Amygdala (tissue), 56 donors: Measurements from ENCODE around the gene GANC.
A peak's percentile ranks its signal among the peaks of the same experiment; 100 is the strongest.
"Not testable (repeated sequence)": the region's sequence is repeated elsewhere in the genome, so short reads cannot be mapped to it uniquely, and the experiment has no call there.

Experiments
- DNase-seq, 56 donors: peaks; one replicate each; lab custom pipeline; 2025; lab: John Stamatoyannopoulos, UW

The GANC gene

GRCh38 chr15:42279234-42279723 is 6.3 kb downstream of the GANC start:
- no peak for DNase-seq

GRCh38 chr15:42282344-42282743 is 9.3 kb downstream of the GANC start:
- no peak for DNase-seq

GRCh38 chr15:42282926-42283325 is 9.9 kb downstream of the GANC start:
- no peak for DNase-seq

GRCh38 chr15:42283671-42284070 is 10.7 kb downstream of the GANC start:
- DNase-seq, result no peak

- no peak for DNase-seq
Measured at GRCh38 chr15:42284551-42284950, 11.6 kb downstream of the GANC start.

GRCh38 chr15:42285034-42285433 is 12.0 kb downstream of the GANC start:
- no peak for DNase-seq

- no peak for DNase-seq
Measured at GRCh38 chr15:42286445-42287029, 13.5 kb downstream of the GANC start.

- no peak for DNase-seq
Measured at GRCh38 chr15:42287931-42288330, 14.9 kb downstream of the GANC start.

- no peak for DNase-seq
Measured at GRCh38 chr15:42289166-42289565, 16.2 kb downstream of the GANC start.

- DNase-seq, result not testable (repeated sequence)
Measured at GRCh38 chr15:42301004-42301403, 28.0 kb downstream of the GANC start.

GRCh38 chr15:42306681-42307080 is 33.7 kb downstream of the GANC start:
- no peak for DNase-seq

GRCh38 chr15:42313463-42313862 is 40.5 kb downstream of the GANC start:
- DNase-seq, result peak in 1 of 56 donors; percentile 0

- no peak for DNase-seq
Measured at GRCh38 chr15:42314818-42315217, 41.8 kb downstream of the GANC start.

GRCh38 chr15:42315521-42315920 is 42.5 kb downstream of the GANC start:
- no peak for DNase-seq

- not testable (repeated sequence) for DNase-seq
Measured at GRCh38 chr15:42316282-42316805, 43.3 kb downstream of the GANC start.

GRCh38 chr15:42319206-42319605 is 46.2 kb downstream of the GANC start:
- DNase-seq, result no peak

- no peak for DNase-seq
Measured at GRCh38 chr15:42324308-42324707, 51.3 kb downstream of the GANC start.

- DNase-seq, result no peak
Measured at GRCh38 chr15:42329161-42329560, 56.2 kb downstream of the GANC start.

GRCh38 chr15:42329992-42330391 is 57.0 kb downstream of the GANC start:
- DNase-seq, result no peak

GRCh38 chr15:42331235-42331634 is 58.2 kb downstream of the GANC start:
- no peak for DNase-seq

- no peak for DNase-seq
Measured at GRCh38 chr15:42332331-42332730, 59.3 kb downstream of the GANC start.

GRCh38 chr15:42335074-42335473 is 62.1 kb downstream of the GANC start:
- no peak for DNase-seq

GRCh38 chr15:42336650-42337049 is 63.6 kb downstream of the GANC start:
- not testable (repeated sequence) for DNase-seq
